Measurements from ENCODE around the gene NANOS3. TPM values are rescaled to one million over a fixed set of nuclear protein-coding genes. Genes with fewer than 3 reads are reported as not detected.

Gene NANOS3
- total and polyA plus RNA-seq, 10 of the 15 experiments (the other 5 are each of a cell fraction or from before 2014, with no cell fraction given) = 0.31 to 1.7 (median 0.81) TPM

- TF ChIP-seq ZNF274 (IDR thresholded peaks at IDR 0.05; ENCODE audit: insufficient read depth, insufficient read length) (no peak), YBX1 (IDR thresholded peaks at IDR 0.05) (no peak), CREM (IDR thresholded peaks at IDR 0.05; ENCODE audit: low read depth) (no peak), NFYB (IDR thresholded peaks at IDR 0.05; ENCODE audit: insufficient read depth, low read depth, low read length) (no peak), EZH2 (IDR thresholded peaks at IDR 0.05; ENCODE audit: borderline replicate concordance, control insufficient read depth, low read depth, low read length) (no peak)
These were observed 46.5 kb downstream of the NANOS3 start (continued) for GRCh38 chr19:13923194-13923987.

- POLR2A ChIA-PET = no interaction called here
- Histone ChIP-seq H3K36me3 (ENCODE audit: control insufficient read depth in 2 of 2, insufficient read depth in 2 of 2, low read length in 1 of 2) (peaks cover 3 to 5% of the 10 kb centered on the region in 2 experiments; a peak in 3 of 4 replicates), H3K4me1 (ENCODE audit: control insufficient read depth, insufficient read depth, low read length) (no peaks in the 10 kb centered on the region), H3K9ac (ENCODE audit: control insufficient read depth, insufficient read depth, low read length) (no peak overlapping the region), H3K9me3 (replicated peaks; ENCODE audit: control insufficient read depth, insufficient read depth, low read length) (peaks cover 2% of the 10 kb centered on the region), H2AFZ (ENCODE audit: control insufficient read depth, low read depth, low read length) (no peak overlapping the region), H4K20me1 (ENCODE audit: control insufficient read depth, insufficient read depth) (no peaks in the 10 kb centered on the region), H3K27me3 (replicated peaks in 1 of 2; ENCODE audit: control insufficient read depth in 2 of 2, insufficient read depth in 2 of 2, low read length in 1 of 2) (no peaks in the 10 kb centered on the region), H3K27ac (ENCODE audit: control insufficient read depth, insufficient read depth) (no peak overlapping the region), H3K4me3 (no peak overlapping the region), H3K79me2 (ENCODE audit: control insufficient read depth, insufficient read depth, low read length) (no peaks in the 10 kb centered on the region), H3K4me2 (ENCODE audit: control insufficient read depth, insufficient read depth) (no peak overlapping the region)
- ATAC-seq (no peak), FAIRE-seq (no peak), DNase-seq (ENCODE audit: low read depth, low spot score) (no peak)
- intact Hi-C loops (cut with micrococcal nuclease; ENCODE audit: unreplicated experiment) = no loop called here
- WGBS (ENCODE audit: insufficient coverage, insufficient replicate concordance, low lambda C conversion rate, missing lambda C conversion rate) = 46% methylated on average over 3 of the region's 4 CpGs
- RAD21 ChIA-PET (ENCODE audit: unreplicated experiment) = no interaction called here
- in situ Hi-C loops (cut with MboI) = no loop called here
- CTCF ChIA-PET = interaction anchor here (0.6 kb wide), 1 partner anchor 200 kb away, joined by 4 read pairs; no protein-coding TSS in a partner anchor
- SMC1A ChIA-PET (ENCODE audit: uncharacterized antibody, unreplicated experiment) = interaction anchor here (1.2 to 1.4 kb wide), 3 partner anchors 13 to 117 kb away, joined by 3 read pairs; partner anchors contain the start of gene PODNL1
- no peak for TF ChIP-seq NFYA (IDR thresholded peaks at IDR 0.05; ENCODE audit: borderline replicate concordance, low read depth, low read length)
- no peak for TF ChIP-seq RELA (IDR thresholded peaks at IDR 0.05; ENCODE audit: borderline replicate concordance, partially characterized antibody)
- TF ChIP-seq SMAD1 (IDR thresholded peaks at IDR 0.05; ENCODE audit: low read depth, partially characterized antibody) = no peak
- no peak for TF ChIP-seq GATAD2B (conservative IDR thresholded peaks at IDR 0.05; ENCODE audit: low read depth)
- TF ChIP-seq, protein P1, sequence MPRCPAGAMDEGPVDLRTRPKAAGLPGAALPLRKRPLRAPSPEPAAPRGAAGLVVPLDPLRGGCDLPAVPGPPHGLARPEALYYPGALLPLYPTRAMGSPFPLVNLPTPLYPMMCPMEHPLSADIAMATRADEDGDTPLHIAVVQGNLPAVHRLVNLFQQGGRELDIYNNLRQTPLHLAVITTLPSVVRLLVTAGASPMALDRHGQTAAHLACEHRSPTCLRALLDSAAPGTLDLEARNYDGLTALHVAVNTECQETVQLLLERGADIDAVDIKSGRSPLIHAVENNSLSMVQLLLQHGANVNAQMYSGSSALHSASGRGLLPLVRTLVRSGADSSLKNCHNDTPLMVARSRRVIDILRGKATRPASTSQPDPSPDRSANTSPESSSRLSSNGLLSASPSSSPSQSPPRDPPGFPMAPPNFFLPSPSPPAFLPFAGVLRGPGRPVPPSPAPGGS (IDR thresholded peaks at IDR 0.05; ENCODE audit: borderline replicate concordance, insufficient read depth, low read depth, low read length, poor library complexity, severe bottlenecking) = no peak
- TF ChIP-seq, protein P2, sequence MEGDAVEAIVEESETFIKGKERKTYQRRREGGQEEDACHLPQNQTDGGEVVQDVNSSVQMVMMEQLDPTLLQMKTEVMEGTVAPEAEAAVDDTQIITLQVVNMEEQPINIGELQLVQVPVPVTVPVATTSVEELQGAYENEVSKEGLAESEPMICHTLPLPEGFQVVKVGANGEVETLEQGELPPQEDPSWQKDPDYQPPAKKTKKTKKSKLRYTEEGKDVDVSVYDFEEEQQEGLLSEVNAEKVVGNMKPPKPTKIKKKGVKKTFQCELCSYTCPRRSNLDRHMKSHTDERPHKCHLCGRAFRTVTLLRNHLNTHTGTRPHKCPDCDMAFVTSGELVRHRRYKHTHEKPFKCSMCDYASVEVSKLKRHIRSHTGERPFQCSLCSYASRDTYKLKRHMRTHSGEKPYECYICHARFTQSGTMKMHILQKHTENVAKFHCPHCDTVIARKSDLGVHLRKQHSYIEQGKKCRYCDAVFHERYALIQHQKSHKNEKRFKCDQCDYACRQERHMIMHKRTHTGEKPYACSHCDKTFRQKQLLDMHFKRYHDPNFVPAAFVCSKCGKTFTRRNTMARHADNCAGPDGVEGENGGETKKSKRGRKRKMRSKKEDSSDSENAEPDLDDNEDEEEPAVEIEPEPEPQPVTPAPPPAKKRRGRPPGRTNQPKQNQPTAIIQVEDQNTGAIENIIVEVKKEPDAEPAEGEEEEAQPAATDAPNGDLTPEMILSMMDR (IDR thresholded peaks at IDR 0.05 in 2 of 3, conservative IDR thresholded peaks at IDR 0.05 in 1 of 3; ENCODE audit: control insufficient read depth in 2 of 3, extremely low read depth in 1 of 3, insufficient read depth in 1 of 3, low read depth in 3 of 3, low read length in 3 of 3) = no peak
- no peak for TF ChIP-seq TCF12 (IDR thresholded peaks at IDR 0.05; ENCODE audit: low read depth, low read length)
- no peak for TF ChIP-seq ZNF622 (IDR thresholded peaks at IDR 0.05)
- no TSS peak for BruUV-seq (replicated peaks)
These were observed 49.1 kb downstream of the NANOS3 start for GRCh38 chr19:13926010-13926409.
